ENCODE results near the gene ALOX5AP.

Gene ALOX5AP

GRCh38 chr13:30766231-30766630 lies 30.9 kb downstream of the ALOX5AP start:
- Histone ChIP-seq H3K36me3 (ENCODE audit: control insufficient read depth, insufficient read depth, low read length) (no peaks in the 10 kb centered on the region), H3K4me1 (ENCODE audit: control insufficient read depth, insufficient read depth, low read length) (no peaks in the 10 kb centered on the region), H3K27ac (ENCODE audit: low read length) (no peak overlapping the region), H3K4me3 (ENCODE audit: low read length) (no peak overlapping the region), H3K9me3 (ENCODE audit: control insufficient read depth, insufficient read depth, low read length) (no peaks in the 10 kb centered on the region), H3K27me3 (ENCODE audit: control insufficient read depth, insufficient read depth, low read length) (no peaks in the 10 kb centered on the region)
- DNase-seq (ENCODE audit: low read depth, low spot score): no peak
- no CpG with 5 or more reads among the region's 2 CpGs for WGBS (ENCODE audit: insufficient coverage, insufficient read length)

GRCh38 chr13:30770929-30771328 lies 35.6 kb downstream of the ALOX5AP start:
- Histone ChIP-seq H3K27ac (ENCODE audit: low read length) (no peak overlapping the region), H3K4me1 (ENCODE audit: control insufficient read depth, insufficient read depth, low read length) (no peaks in the 10 kb centered on the region), H3K27me3 (ENCODE audit: control insufficient read depth, insufficient read depth, low read length) (no peaks in the 10 kb centered on the region), H3K36me3 (ENCODE audit: control insufficient read depth, insufficient read depth, low read length) (no peaks in the 10 kb centered on the region), H3K4me3 (ENCODE audit: low read length) (no peak overlapping the region), H3K9me3 (ENCODE audit: control insufficient read depth, insufficient read depth, low read length) (no peaks in the 10 kb centered on the region)
- no CpG with 5 or more reads among the region's 4 CpGs for WGBS (ENCODE audit: insufficient coverage, insufficient read length)
- DNase-seq (ENCODE audit: low read depth, low spot score): no peak

GRCh38 chr13:30773561-30773960 lies 38.2 kb downstream of the ALOX5AP start:
- Histone ChIP-seq H3K27me3 (ENCODE audit: control insufficient read depth, insufficient read depth, low read length) (no peaks in the 10 kb centered on the region), H3K4me1 (ENCODE audit: control insufficient read depth, insufficient read depth, low read length) (no peaks in the 10 kb centered on the region), H3K9me3 (ENCODE audit: control insufficient read depth, insufficient read depth, low read length) (no peaks in the 10 kb centered on the region), H3K4me3 (ENCODE audit: low read length) (no peak overlapping the region), H3K27ac (ENCODE audit: low read length) (no peak overlapping the region), H3K36me3 (ENCODE audit: control insufficient read depth, insufficient read depth, low read length) (no peaks in the 10 kb centered on the region)
- DNase-seq (ENCODE audit: low read depth, low spot score): no peak

GRCh38 chr13:30774214-30774730 lies 38.9 kb downstream of the ALOX5AP start:
- H3K36me3 ChIP-seq (ENCODE audit: control insufficient read depth, insufficient read depth, low read length): no peaks in the 10 kb centered on the region
- no peak overlapping the region for H3K27ac ChIP-seq (ENCODE audit: low read length)
- no peaks in the 10 kb centered on the region for H3K27me3 ChIP-seq (ENCODE audit: control insufficient read depth, insufficient read depth, low read length)
- no peak for DNase-seq (ENCODE audit: low read depth, low spot score)
- no peak overlapping the region for H3K4me3 ChIP-seq (ENCODE audit: low read length)
- WGBS (ENCODE audit: insufficient coverage, insufficient read length): no CpG with 5 or more reads among the region's 8 CpGs
- no peaks in the 10 kb centered on the region for H3K9me3 ChIP-seq (ENCODE audit: control insufficient read depth, insufficient read depth, low read length)
- no peaks in the 10 kb centered on the region for H3K4me1 ChIP-seq (ENCODE audit: control insufficient read depth, insufficient read depth, low read length)

GRCh38 chr13:30776661-30777060 lies 41.3 kb downstream of the ALOX5AP start:
- WGBS (ENCODE audit: insufficient coverage, insufficient read length): no CpG with 5 or more reads among the region's 2 CpGs
- no peak overlapping the region for H3K27ac ChIP-seq (ENCODE audit: low read length)
- DNase-seq (ENCODE audit: low read depth, low spot score): no peak
- H3K4me3 ChIP-seq (ENCODE audit: low read length): no peak overlapping the region
- H3K36me3 ChIP-seq (ENCODE audit: control insufficient read depth, insufficient read depth, low read length): no peaks in the 10 kb centered on the region
- H3K9me3 ChIP-seq (ENCODE audit: control insufficient read depth, insufficient read depth, low read length): no peaks in the 10 kb centered on the region
- H3K4me1 ChIP-seq (ENCODE audit: control insufficient read depth, insufficient read depth, low read length): no peaks in the 10 kb centered on the region
- no peaks in the 10 kb centered on the region for H3K27me3 ChIP-seq (ENCODE audit: control insufficient read depth, insufficient read depth, low read length)

GRCh38 chr13:30779016-30779415 lies 43.7 kb downstream of the ALOX5AP start:
- Histone ChIP-seq H3K27me3 (ENCODE audit: control insufficient read depth, insufficient read depth, low read length) (no peaks in the 10 kb centered on the region), H3K4me3 (ENCODE audit: low read length) (no peak overlapping the region), H3K36me3 (ENCODE audit: control insufficient read depth, insufficient read depth, low read length) (no peaks in the 10 kb centered on the region), H3K4me1 (ENCODE audit: control insufficient read depth, insufficient read depth, low read length) (no peaks in the 10 kb centered on the region), H3K9me3 (ENCODE audit: control insufficient read depth, insufficient read depth, low read length) (no peaks in the 10 kb centered on the region), H3K27ac (ENCODE audit: low read length) (no peak overlapping the region)
- WGBS (ENCODE audit: insufficient coverage, insufficient read length): no CpG with 5 or more reads among the region's 5 CpGs
- DNase-seq (ENCODE audit: low read depth, low spot score): no peak

GRCh38 chr13:30779608-30780007 lies 44.3 kb downstream of the ALOX5AP start:
- H3K4me3 ChIP-seq (ENCODE audit: low read length): no peak overlapping the region

GRCh38 chr13:30780338-30780981 lies 45.1 kb downstream of the ALOX5AP start:
- no peak for DNase-seq (ENCODE audit: low read depth, low spot score)
- Histone ChIP-seq H3K4me3 (ENCODE audit: low read length) (no peak overlapping the region), H3K27me3 (ENCODE audit: control insufficient read depth, insufficient read depth, low read length) (no peaks in the 10 kb centered on the region), H3K9me3 (ENCODE audit: control insufficient read depth, insufficient read depth, low read length) (no peaks in the 10 kb centered on the region), H3K27ac (ENCODE audit: low read length) (no peak overlapping the region), H3K4me1 (ENCODE audit: control insufficient read depth, insufficient read depth, low read length) (no peaks in the 10 kb centered on the region), H3K36me3 (ENCODE audit: control insufficient read depth, insufficient read depth, low read length) (no peaks in the 10 kb centered on the region)
- WGBS (ENCODE audit: insufficient coverage, insufficient read length): no CpG with 5 or more reads among the region's 2 CpGs

More at GRCh38 chr13:30779608-30780007, 44.3 kb downstream of the ALOX5AP start:
- H3K27me3 ChIP-seq (ENCODE audit: control insufficient read depth, insufficient read depth, low read length): no peaks in the 10 kb centered on the region
- no peaks in the 10 kb centered on the region for H3K9me3 ChIP-seq (ENCODE audit: control insufficient read depth, insufficient read depth, low read length)
- no peak overlapping the region for H3K27ac ChIP-seq (ENCODE audit: low read length)
- WGBS (ENCODE audit: insufficient coverage, insufficient read length): no CpG with 5 or more reads among the region's 3 CpGs
- no peaks in the 10 kb centered on the region for H3K36me3 ChIP-seq (ENCODE audit: control insufficient read depth, insufficient read depth, low read length)
- no peak for DNase-seq (ENCODE audit: low read depth, low spot score)
- H3K4me1 ChIP-seq (ENCODE audit: control insufficient read depth, insufficient read depth, low read length): no peaks in the 10 kb centered on the region

- Histone ChIP-seq H3K9me3 (ENCODE audit: control insufficient read depth, insufficient read depth, low read length) (no peaks in the 10 kb centered on the region), H3K27ac (ENCODE audit: low read length) (no peak overlapping the region), H3K4me1 (ENCODE audit: control insufficient read depth, insufficient read depth, low read length) (no peaks in the 10 kb centered on the region), H3K36me3 (ENCODE audit: control insufficient read depth, insufficient read depth, low read length) (no peaks in the 10 kb centered on the region), H3K27me3 (ENCODE audit: control insufficient read depth, insufficient read depth, low read length) (no peaks in the 10 kb centered on the region), H3K4me3 (ENCODE audit: low read length) (no peak overlapping the region)
- WGBS (ENCODE audit: insufficient coverage, insufficient read length): no CpG with 5 or more reads among the region's 8 CpGs
- DNase-seq (ENCODE audit: low read depth, low spot score): no peak
These were observed 50.0 kb downstream of the ALOX5AP start for GRCh38 chr13:30785191-30785850.

GRCh38 chr13:30786648-30787047 lies 51.3 kb downstream of the ALOX5AP start:
- Histone ChIP-seq H3K27me3 (ENCODE audit: control insufficient read depth, insufficient read depth, low read length) (no peaks in the 10 kb centered on the region), H3K9me3 (ENCODE audit: control insufficient read depth, insufficient read depth, low read length) (no peaks in the 10 kb centered on the region), H3K4me3 (ENCODE audit: low read length) (no peak overlapping the region), H3K36me3 (ENCODE audit: control insufficient read depth, insufficient read depth, low read length) (no peaks in the 10 kb centered on the region), H3K4me1 (ENCODE audit: control insufficient read depth, insufficient read depth, low read length) (no peaks in the 10 kb centered on the region), H3K27ac (ENCODE audit: low read length) (no peak overlapping the region)
- DNase-seq (ENCODE audit: low read depth, low spot score): no peak
- no CpG with 5 or more reads among the region's 2 CpGs for WGBS (ENCODE audit: insufficient coverage, insufficient read length)
